Measurements from ENCODE around the gene TTC23. TPM values are rescaled to one million over a fixed set of nuclear protein-coding genes. Genes with fewer than 3 reads are reported as not detected.
A peak's percentile ranks its signal among the peaks of the same experiment; 100 is the strongest.

Gene TTC23
- total and polyA plus RNA-seq, 5 donors: 8.4 to 18.2 (median 15.5) TPM

DNA sequence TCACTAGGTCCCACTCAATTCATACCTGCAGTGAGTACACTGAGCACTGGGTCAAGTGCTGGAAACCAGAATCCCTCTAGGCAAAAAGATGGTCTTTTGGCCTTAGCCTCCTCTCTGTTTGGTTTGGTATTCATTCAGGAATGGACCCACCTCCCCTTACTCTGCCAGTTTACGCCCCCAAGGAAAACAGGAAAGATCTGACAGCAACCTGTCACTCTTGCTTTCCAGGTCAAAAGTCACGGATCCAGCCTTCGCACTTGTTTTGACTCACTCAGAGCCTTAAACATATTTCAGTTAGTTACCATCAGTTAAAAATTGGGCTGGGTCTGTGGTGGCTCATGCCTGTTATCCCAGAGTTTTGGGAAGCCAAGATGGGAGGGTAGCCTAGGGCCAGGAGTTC is 76.4 kb downstream of the TTC23 start:
- H3K4me3 ChIP-seq (ENCODE audit: low read length): no peak overlapping the region
- H3K9me3 ChIP-seq (ENCODE audit: control insufficient read depth, low read length): no peaks in the 10 kb centered on the region
- DNase-seq (no peak), ATAC-seq (no peak)
- peaks cover 7% of the 10 kb centered on the region for H3K4me1 ChIP-seq (ENCODE audit: control insufficient read depth, insufficient read depth, low read length)
- no peaks in the 10 kb centered on the region for H3K27me3 ChIP-seq (ENCODE audit: control insufficient read depth, insufficient read depth)
- no peak overlapping the region for H3K27ac ChIP-seq (ENCODE audit: low read length)
- 90% methylated on average over 3 of the region's 3 CpGs for WGBS
- intact Hi-C loops (cut with DNase I): loop anchor here in 2 of 4 donors (5.0 to 10.0 kb wide), 2 partner anchors 39 to 68 kb away; partner anchors contain the start of gene SYNM (in 1 of the 2)

DNA sequence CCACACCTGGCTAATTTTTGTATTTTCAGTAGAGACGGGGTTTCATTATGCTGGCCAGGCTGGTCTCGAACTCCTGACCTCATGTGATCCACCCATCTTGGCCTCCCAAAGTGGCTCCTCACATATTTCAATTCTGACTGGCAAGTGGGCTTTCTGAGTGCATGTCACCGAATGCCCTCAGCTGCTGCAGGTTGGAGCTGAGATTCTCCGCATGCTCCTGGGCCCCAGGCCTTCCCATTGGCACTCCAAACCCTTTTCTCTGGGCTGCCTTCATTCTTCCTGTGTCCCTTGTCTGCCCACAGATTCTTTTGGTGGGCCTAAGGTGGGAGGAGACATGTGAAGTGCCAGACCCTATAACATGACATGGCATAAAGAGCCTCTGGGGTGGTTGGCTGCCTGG is 77.2 kb downstream of the TTC23 start:
- Histone ChIP-seq H3K27me3 (ENCODE audit: control insufficient read depth, insufficient read depth) (no peaks in the 10 kb centered on the region), H3K4me1 (ENCODE audit: control insufficient read depth, insufficient read depth, low read length) (peaks cover 11% of the 10 kb centered on the region), H3K4me3 (ENCODE audit: low read length) (no peak overlapping the region), H3K9me3 (ENCODE audit: control insufficient read depth, low read length) (no peaks in the 10 kb centered on the region), H3K27ac (ENCODE audit: low read length) (peak overlapping the region; percentile 8)
- ATAC-seq (no peak), DNase-seq (no peak)
- intact Hi-C loops (cut with DNase I): loop anchor here in 2 of 4 donors (5.0 to 10.0 kb wide), 2 partner anchors 40 to 67 kb away; partner anchors contain the start of gene SYNM (in 1 of the 2)
- WGBS: 97% methylated on average over 4 of the region's 4 CpGs

DNA sequence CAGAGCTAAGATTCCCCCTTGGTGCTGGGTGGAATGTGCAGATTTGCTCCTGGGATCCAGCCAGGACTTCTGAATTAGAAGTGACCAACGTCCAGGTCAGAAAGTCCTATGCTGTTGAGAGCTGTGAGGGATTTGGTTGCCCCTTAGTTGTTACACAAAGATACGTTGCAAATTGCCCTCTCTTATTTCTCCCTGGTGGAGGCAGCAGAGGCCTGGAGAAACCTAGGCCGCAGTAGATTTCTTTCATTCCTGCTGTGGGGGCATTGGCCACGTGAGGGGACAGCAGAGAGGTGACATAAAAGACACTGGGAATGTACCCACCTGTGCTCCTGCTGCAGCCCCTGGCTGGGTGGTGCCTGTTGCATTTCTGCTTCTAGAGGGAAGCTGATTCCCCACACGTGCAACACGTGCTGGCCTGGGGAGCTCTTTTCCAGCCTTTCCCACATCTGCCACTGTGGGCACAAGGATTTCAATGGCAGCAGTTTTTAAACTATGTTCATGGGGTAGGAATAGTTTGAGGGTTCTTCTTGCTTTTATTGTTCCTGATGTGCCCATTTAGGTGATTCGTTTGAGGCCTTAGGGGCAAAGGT is 78.8 kb downstream of the TTC23 start:
- H3K4me3 ChIP-seq (ENCODE audit: low read length): no peak overlapping the region
- DNase-seq: no peak
- peaks cover 13% of the 10 kb centered on the region for H3K4me1 ChIP-seq (ENCODE audit: control insufficient read depth, insufficient read depth, low read length)
- intact Hi-C loops (cut with DNase I): loop anchor here in 2 of 4 donors (5.0 to 10.0 kb wide), 2 partner anchors 42 to 66 kb away; partner anchors contain the start of gene SYNM (in 1 of the 2)
- ATAC-seq: peak; percentile 7 to 42
- peak overlapping the region; percentile 92 for H3K27ac ChIP-seq (ENCODE audit: low read length)
- WGBS: 61% methylated on average over 7 of the region's 7 CpGs
- H3K27me3 ChIP-seq (ENCODE audit: control insufficient read depth, insufficient read depth): no peaks in the 10 kb centered on the region
- H3K9me3 ChIP-seq (ENCODE audit: control insufficient read depth, low read length): no peaks in the 10 kb centered on the region

DNA sequence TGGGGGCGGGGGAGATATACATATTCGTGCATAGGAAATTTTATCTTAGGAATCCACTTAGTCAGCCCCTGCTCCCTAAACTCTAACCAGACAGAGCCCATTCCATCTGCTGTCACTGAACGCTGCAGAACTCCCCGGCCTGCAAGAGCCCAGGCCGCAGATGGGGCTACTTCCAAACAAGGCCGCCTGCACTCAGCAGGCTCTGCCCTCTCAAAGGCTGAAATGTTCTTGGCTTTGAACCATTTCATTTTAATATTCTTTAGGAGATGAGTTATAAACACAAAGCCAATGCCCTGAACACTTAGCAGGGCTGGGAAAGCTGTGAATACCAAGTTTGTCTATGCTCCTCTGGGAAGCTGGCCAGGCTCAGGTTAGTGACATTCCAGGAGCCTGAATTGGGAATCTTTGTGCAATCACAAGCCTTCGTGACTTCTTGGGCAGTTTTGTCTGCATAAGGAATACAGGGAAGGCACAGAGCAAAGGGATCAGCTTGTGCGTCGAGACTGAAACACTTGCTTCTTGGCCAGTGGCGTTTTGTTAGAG is 79.5 kb downstream of the TTC23 start:
- Histone ChIP-seq H3K4me3 (ENCODE audit: low read length) (no peak overlapping the region), H3K9me3 (ENCODE audit: control insufficient read depth, low read length) (no peaks in the 10 kb centered on the region), H3K27me3 (ENCODE audit: control insufficient read depth, insufficient read depth) (no peaks in the 10 kb centered on the region), H3K27ac (ENCODE audit: low read length) (peak overlapping the region; percentile 92), H3K4me1 (ENCODE audit: control insufficient read depth, insufficient read depth, low read length) (peaks cover 13% of the 10 kb centered on the region)
- intact Hi-C loops (cut with DNase I): loop anchor here in 2 of 4 donors (5.0 to 10.0 kb wide), 3 partner anchors 42 to 65 kb away; partner anchors contain the start of gene SYNM (in 1 of the 2)
- 46% methylated on average over 10 of the region's 10 CpGs for WGBS
- peak in 2 of 3 donors; percentile 57 to 59 for DNase-seq
- peak; percentile 28 to 72 for ATAC-seq

DNA sequence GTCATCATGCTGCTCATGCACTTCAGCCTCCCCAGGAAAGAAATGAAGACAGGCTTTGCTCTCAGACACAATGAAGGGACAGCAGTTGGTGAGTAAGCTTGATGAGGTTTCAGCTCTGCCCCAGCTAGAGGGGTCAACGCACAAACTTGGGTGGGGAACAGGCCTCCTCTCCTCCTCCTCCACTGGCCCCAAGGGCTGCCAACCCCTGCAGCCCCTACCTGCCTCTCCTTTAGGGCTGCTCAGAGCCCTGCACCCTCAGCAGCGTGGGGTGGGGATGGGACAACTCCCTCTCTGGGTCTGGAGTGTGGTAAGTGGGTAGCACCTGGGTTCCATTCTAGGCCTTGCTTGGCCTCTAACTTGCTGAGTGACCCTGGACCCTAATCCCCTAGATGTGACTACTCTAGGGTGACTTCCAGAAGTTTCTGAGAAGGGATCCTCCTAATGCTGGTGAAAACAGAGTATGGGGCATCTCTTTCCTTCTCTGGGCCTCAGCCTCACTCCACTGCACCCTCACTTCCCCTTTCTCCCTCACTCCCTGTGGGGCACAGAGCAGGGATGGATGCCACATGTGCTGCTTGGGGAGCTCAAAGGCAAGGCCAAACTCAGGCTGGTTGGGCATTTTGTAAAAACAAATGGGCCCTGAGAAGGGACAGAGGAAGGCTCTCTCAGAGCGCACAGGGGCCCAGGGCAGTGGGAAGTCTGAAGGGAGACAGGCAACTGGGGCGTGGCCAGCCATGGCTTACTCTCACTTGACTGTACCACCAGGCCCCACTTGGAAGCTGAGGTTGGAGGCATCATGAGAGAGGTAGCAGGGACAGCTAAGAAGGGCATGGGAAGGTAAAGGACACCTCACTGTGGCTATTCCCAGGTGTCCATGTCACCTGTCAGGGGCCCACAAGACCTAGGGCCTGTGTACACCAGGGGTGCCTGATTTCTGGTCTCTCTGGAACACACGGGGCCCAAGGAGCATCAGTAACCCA is 80.5 kb downstream of the TTC23 start:
- peak; percentile 3 to 4 for ATAC-seq
- intact Hi-C loops (cut with DNase I): loop anchor here in 1 of 4 donors (10.0 kb wide), 1 partner anchor 46 kb away; no protein-coding TSS in a partner anchor

DNA sequence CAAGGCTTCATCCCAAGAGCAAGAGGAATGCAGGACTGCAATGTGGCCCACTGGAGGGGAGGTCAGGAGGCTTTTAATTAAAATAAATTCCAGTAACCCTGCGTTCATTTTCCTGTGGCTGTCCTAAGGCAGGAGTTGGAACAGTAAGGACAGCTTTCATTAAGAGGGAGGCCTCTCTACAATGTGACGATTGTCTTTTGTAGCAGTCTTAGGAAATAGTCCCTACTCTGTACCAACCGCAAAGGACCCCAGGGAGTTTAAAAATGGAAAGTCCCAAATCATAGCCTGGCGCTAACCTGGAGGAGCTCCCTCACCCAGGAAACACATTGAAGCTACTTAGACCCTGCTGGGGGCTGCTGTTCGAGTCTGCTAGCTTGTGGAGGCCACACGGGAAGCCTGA is 81.7 kb downstream of the TTC23 start:
- no peak for DNase-seq
- intact Hi-C loops (cut with DNase I): loop anchor here in 1 of 4 donors (10.0 kb wide), 1 partner anchor 47 kb away; no protein-coding TSS in a partner anchor
- H3K4me1 ChIP-seq (ENCODE audit: control insufficient read depth, insufficient read depth, low read length): peaks cover 11% of the 10 kb centered on the region
- no peaks in the 10 kb centered on the region for H3K27me3 ChIP-seq (ENCODE audit: control insufficient read depth, insufficient read depth)
- H3K4me3 ChIP-seq (ENCODE audit: low read length): no peak overlapping the region
- no peak overlapping the region for H3K27ac ChIP-seq (ENCODE audit: low read length)
- H3K9me3 ChIP-seq (ENCODE audit: control insufficient read depth, low read length): no peaks in the 10 kb centered on the region
- 83% methylated on average over 6 of the region's 6 CpGs for WGBS
- ATAC-seq: no peak

More for the DNA sequence above, 80.5 kb downstream of the TTC23 start:
- Histone ChIP-seq H3K4me1 (ENCODE audit: control insufficient read depth, insufficient read depth, low read length) (peaks cover 11% of the 10 kb centered on the region), H3K4me3 (ENCODE audit: low read length) (no peak overlapping the region), H3K27ac (ENCODE audit: low read length) (peak overlapping the region; percentile 92), H3K9me3 (ENCODE audit: control insufficient read depth, low read length) (no peaks in the 10 kb centered on the region), H3K27me3 (ENCODE audit: control insufficient read depth, insufficient read depth) (no peaks in the 10 kb centered on the region)
- WGBS: 91% methylated on average over 5 of the region's 5 CpGs
- DNase-seq: no peak

DNA sequence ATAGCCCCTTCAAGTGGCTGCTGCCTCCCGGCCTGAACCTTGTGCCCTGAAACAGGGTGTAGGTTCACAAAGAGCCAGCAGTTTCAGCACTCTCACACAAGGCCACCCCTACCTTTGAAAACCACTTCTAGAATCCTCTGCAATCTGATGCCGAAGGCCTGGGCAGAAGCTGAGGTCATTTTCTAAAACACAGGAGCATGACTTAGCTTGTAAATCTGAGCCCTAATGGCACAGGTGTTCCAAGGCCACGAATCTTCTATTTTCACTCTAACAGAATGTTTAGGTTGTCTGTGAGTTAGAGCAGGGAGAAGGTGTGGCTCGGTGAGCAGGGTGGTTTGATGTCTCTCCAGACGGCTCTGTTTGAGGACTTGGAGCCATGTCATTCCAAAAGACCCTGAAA is 82.2 kb downstream of the TTC23 start:
- no peak overlapping the region for H3K4me3 ChIP-seq (ENCODE audit: low read length)
- no peaks in the 10 kb centered on the region for H3K27me3 ChIP-seq (ENCODE audit: control insufficient read depth, insufficient read depth)
- intact Hi-C loops (cut with DNase I): loop anchor here in 1 of 4 donors (10.0 kb wide), 1 partner anchor 48 kb away; no protein-coding TSS in a partner anchor
- H3K27ac ChIP-seq (ENCODE audit: low read length): peak overlapping the region; percentile 31
- 78% methylated on average over 5 of the region's 5 CpGs for WGBS
- DNase-seq (no peak), ATAC-seq (no peak)
- H3K9me3 ChIP-seq (ENCODE audit: control insufficient read depth, low read length): no peaks in the 10 kb centered on the region
- H3K4me1 ChIP-seq (ENCODE audit: control insufficient read depth, insufficient read depth, low read length): peaks cover 11% of the 10 kb centered on the region

DNA sequence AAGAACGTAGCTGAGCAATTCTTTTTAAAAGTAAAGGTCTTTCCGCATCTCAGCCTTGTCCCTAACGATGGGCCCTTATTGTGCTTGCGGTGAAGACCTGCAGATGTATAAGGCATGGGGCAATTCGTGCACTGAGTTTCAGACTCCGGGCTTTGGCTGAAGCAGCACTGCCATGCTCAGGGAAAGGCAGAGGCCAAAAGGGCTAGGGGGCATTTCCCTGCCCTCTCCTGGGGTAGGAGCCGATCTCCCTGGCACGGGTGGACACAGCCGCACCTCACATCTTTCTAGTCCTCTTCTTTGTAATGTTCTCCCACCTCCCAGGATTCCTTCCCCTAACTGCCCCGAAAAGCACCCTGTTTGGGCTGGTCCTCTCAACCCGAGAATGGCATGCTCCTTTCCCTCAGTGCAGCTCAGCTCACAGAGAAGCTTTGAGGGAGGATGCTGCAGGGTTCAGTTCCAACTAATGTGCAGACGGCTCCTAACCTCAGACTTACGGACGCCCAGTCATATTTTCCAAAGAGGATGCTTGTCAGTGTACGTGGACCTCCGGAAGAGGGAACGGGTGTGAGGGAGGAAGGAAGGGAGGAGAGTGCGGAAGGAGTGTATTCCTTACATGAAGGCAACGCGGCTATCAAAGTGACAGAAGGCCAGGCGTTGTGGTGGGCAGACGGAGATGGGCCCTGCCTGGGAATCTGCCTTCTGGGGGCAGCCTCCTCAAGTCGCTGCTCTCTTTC is 83.3 kb downstream of the TTC23 start:
- 80% methylated on average over 23 of the region's 23 CpGs for WGBS
- DNase-seq (no peak), ATAC-seq (peak in 1 of 2 donors; percentile 77)
- Histone ChIP-seq H3K4me1 (ENCODE audit: control insufficient read depth, insufficient read depth, low read length) (peaks cover 11% of the 10 kb centered on the region), H3K9me3 (ENCODE audit: control insufficient read depth, low read length) (no peaks in the 10 kb centered on the region), H3K4me3 (ENCODE audit: low read length) (no peak overlapping the region), H3K27me3 (ENCODE audit: control insufficient read depth, insufficient read depth) (no peaks in the 10 kb centered on the region), H3K27ac (ENCODE audit: low read length) (no peak overlapping the region)
- intact Hi-C loops (cut with DNase I): loop anchor here in 1 of 4 donors (10.0 kb wide), 1 partner anchor 49 kb away; no protein-coding TSS in a partner anchor

DNA sequence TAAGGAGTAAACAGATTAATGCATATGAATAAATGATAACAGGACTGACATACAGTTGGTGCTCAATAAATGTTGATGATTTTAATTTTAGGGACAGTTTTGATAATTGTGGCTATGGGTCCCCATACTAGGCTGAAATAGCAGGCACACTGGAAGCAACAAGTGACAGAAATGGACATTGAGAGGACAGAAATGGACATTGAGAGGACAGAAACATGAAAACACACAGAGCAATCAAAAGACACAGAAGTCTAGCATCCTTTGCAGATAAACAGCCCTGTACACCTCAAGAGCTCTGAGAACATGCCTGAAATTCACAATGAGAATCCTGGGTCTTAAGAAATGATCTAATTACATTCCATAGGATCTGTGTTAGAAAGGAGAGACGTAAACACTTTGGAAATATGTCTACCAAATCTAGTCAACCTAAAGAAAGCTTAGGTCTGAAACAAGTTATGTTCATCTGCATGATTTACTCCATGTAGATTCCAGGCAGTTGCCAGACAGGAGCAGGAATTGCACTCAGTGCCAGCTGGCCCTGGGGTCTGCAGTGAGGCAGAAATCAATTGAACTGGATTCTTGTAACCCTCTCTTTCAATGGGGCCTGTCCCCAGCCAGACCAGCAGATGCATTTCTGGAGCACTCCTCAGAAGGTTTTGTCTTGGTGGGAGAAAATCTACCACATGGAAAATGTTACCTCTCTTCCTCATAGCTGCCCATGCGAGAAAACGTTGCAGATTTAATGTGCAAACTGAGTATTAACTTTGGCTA is 84.2 kb downstream of the TTC23 start:
- intact Hi-C loops (cut with DNase I): loop anchor here in 1 of 4 donors (10.0 kb wide), 1 partner anchor 50 kb away; no protein-coding TSS in a partner anchor

More for the DNA sequence above, 84.2 kb downstream of the TTC23 start:
- Histone ChIP-seq H3K9me3 (ENCODE audit: control insufficient read depth, low read length) (no peaks in the 10 kb centered on the region), H3K4me1 (ENCODE audit: control insufficient read depth, insufficient read depth, low read length) (peaks cover 8% of the 10 kb centered on the region), H3K27me3 (ENCODE audit: control insufficient read depth, insufficient read depth) (no peaks in the 10 kb centered on the region), H3K27ac (ENCODE audit: low read length) (no peak overlapping the region), H3K4me3 (ENCODE audit: low read length) (no peak overlapping the region)
- DNase-seq (no peak), ATAC-seq (no peak)
- WGBS: 90% methylated on average over 3 of the region's 3 CpGs
